D341Med (cell line): ENCODE results near the gene HSBP1L1.
"Not testable (repeated sequence)": the region's sequence is repeated elsewhere in the genome, so short reads cannot be mapped to it uniquely, and the experiment has no call there.

ENCODE experiments used
- DNase-seq: peaks from one replicate; pipeline ENCODE4 v3.0.0; 2012; ENCODE audit warnings: low spot score

The HSBP1L1 gene

GRCh38 chr18:79945118-79946042 lies 19.1 kb upstream of the HSBP1L1 start:
- peak; percentile 35 for DNase-seq

GRCh38 chr18:79947054-79947755 lies 17.2 kb upstream of the HSBP1L1 start:
- DNase-seq: peak; percentile 37

- peak; percentile 28 for DNase-seq
Measured at GRCh38 chr18:79947881-79948610, 16.4 kb upstream of the HSBP1L1 start.

- peak; percentile 26 for DNase-seq
Measured at GRCh38 chr18:79948719-79949411, 15.6 kb upstream of the HSBP1L1 start.

- peak; percentile 29 for DNase-seq
Measured at GRCh38 chr18:79949697-79950487, 14.6 kb upstream of the HSBP1L1 start.

- DNase-seq: peak; percentile 83
Measured at GRCh38 chr18:79950515-79951341, 13.7 kb upstream of the HSBP1L1 start.

GRCh38 chr18:79951545-79952455 lies 12.6 kb upstream of the HSBP1L1 start, which contains the start of gene SLC66A2:
Gene SLC66A2 (minus strand): TSS chr18:79951653. CDS start chr18:79950926, 727 bp downstream.
- peak; percentile 100 for DNase-seq

- peak; percentile 45 for DNase-seq
Measured at GRCh38 chr18:79952456-79952995, 11.9 kb upstream of the HSBP1L1 start.

GRCh38 chr18:79952996-79953559 lies 11.4 kb upstream of the HSBP1L1 start:
- peak; percentile 46 for DNase-seq

- no peak for DNase-seq
Measured at GRCh38 chr18:79953971-79954651, 10.3 kb upstream of the HSBP1L1 start.

- DNase-seq: no peak
Measured at GRCh38 chr18:79954791-79955190, 9.7 kb upstream of the HSBP1L1 start.

- DNase-seq: no peak
Measured at GRCh38 chr18:79955302-79956075, 9.0 kb upstream of the HSBP1L1 start.

- DNase-seq: no peak
Measured at GRCh38 chr18:79956276-79956675, 8.2 kb upstream of the HSBP1L1 start.

GRCh38 chr18:79958981-79959380 lies 5.5 kb upstream of the HSBP1L1 start:
- DNase-seq: no peak

- DNase-seq: not testable (repeated sequence)
Measured at GRCh38 chr18:79960161-79960801, 4.2 kb upstream of the HSBP1L1 start.

- DNase-seq: no peak
Measured at GRCh38 chr18:79960921-79961526, 3.4 kb upstream of the HSBP1L1 start.
